Psoas muscle (tissue), 8 donors: ENCODE data around the gene LKAAEAR1. TPM values are rescaled to one million over a fixed set of nuclear protein-coding genes. Genes with fewer than 3 reads are reported as not detected.

Experiments
- ATAC-seq, 4 donors: fragments of 200-7000 bp; cut with Tn5 transposase; one replicate each; pipeline ENCODE4 v1.9.1; 2020; ENCODE audit warnings: moderate library complexity in 3 of 4, mild to moderate bottlenecking in 2 of 4
- DNase-seq, 2 donors: peaks; one replicate each; pipeline ENCODE4 v3.0.0-alpha.2; 2020
- H3K27ac ChIP-seq: fragments of 200-600 bp; one replicate; pipeline ENCODE4 v1.8.0; 2022
- H3K27me3 ChIP-seq, 3 donors: fragments of 200-600 bp in 1 of 3; one replicate each; pipeline versions ENCODE4 v1.6.1 to v1.8.0; 2013 to 2022; ENCODE audit warnings: low read length in 2 of 3, mild to moderate bottlenecking in 2 of 3, moderate library complexity in 1 of 3; ENCODE audit not compliant: insufficient read depth in 3 of 3
- H3K36me3 ChIP-seq, 2 donors: fragments of 200-600 bp in 1 of 2; one replicate each; pipeline versions ENCODE4 v1.6.1 to v1.8.0; 2013 to 2022; ENCODE audit warnings: low read depth in 1 of 2, mild to moderate bottlenecking in 1 of 2, moderate library complexity in 1 of 2; ENCODE audit not compliant: insufficient read depth in 1 of 2
- H3K4me1 ChIP-seq: fragments of 200-600 bp; one replicate; pipeline ENCODE4 v1.8.0; 2022
- H3K4me3 ChIP-seq: fragments of 200-600 bp; one replicate; pipeline ENCODE4 v1.8.0; 2022; ENCODE audit warnings: mild to moderate bottlenecking
- H3K9me3 ChIP-seq: fragments of 200-600 bp; one replicate; pipeline ENCODE4 v1.8.0; 2022
- CTCF ChIP-seq: fragments of 200-600 bp; IDR thresholded peaks from one replicate; pipeline ENCODE4 v1.8.0; 2022; ENCODE audit warnings: antibody characterized with exemption
- WGBS, 3 donors: extraction: QIAGEN DNeasy Blood & Tissue Kit; methylation state at CpG; one replicate each; pipeline versions ENCODE4 v1.1.6 to v1.1.7; 2013; 5-methylcytosine and 5-hydroxymethylcytosine counted together
- intact Hi-C, 2 donors: fragments of 100-400 bp; cut with DNase I; formaldehyde crosslinking; loops; one replicate each; pipeline versions ENCODE4 v1.11.0 to v1.14.2; 2022
- polyA plus RNA-seq, 3 donors: library from polyadenylated mRNA; stranded (reverse); fragments of 200-250 nt; gene quantifications; one replicate each; pipeline ENCODE4 v1.2.3, GENCODE V29; 2013
- total RNA-seq, 4 donors: library from RNA; stranded (reverse); fragmentation: NEBNext Ultra II Directional in 2 of 4; extraction: Animal tissue kit (Norgen Biotek cat#: 25700) in 2 of 4; gene quantifications; one replicate each; pipeline versions ENCODE4 v1.2.1 to v1.2.4, GENCODE V29; 2021 to 2023
- donor health status: healthy with polysubstance abuse.
- donor health status: DM: no; HTN: no; CAD: no; lungs with moderate emphysema.
- donor health status: Bipolar disorder and iron deficiency.
- donor health status: healthy.
- donor health status: DM: yes; HTN: yes; CAD: no.
- donor health status: DM: no; HTN: no; CAD: no.
- donor health status: DM: no; HTN: no; CAD: no.
- donor health status: DM: yes; HTN: yes; CAD: no.

Gene LKAAEAR1
- total and polyA plus RNA-seq, 7 donors, result not detected

DNA sequence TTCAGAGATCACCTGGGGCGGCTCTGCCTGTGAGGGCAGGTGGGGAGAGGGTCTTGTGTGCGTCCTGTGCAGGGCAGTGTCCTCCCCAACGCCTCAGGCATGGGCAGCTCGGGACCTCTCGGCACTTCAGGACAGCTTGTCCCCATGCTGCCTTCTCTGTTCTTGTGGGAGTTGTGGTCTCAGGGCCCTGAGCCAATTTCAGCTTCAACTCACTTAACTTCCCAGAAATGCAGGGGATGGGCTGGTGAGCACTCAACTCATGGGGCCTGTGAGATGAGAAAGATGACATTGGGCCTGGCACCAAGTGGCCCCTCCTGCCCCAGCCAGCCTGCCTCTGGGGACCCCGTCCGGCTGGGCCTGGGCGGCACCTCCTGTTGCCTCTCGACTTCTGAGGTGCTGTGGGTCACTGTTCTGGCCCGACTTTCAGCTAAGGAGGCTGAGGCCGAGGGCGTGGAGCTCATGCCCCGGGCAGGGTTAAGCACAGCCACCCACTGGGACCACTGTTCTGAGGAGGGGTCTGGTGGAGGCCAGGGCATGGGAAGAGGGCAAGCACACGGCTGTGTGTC is 11.6 kb downstream of the LKAAEAR1 start:
- 83 to 86% (median 83%) methylated on average over 14 of the region's 14 CpGs for whole genome bisulfite sequencing, 3 donors
- ATAC-seq (no peak), DNase-seq (no peak)
- Histone ChIP-seq H3K4me3 (no peak overlapping the region), H3K4me1 (no peaks in the 10 kb centered on the region), H3K36me3 (peaks cover 0 to 10% of the 10 kb centered on the region in 2 donors), H3K9me3 (no peaks in the 10 kb centered on the region), H3K27me3 (no peaks in the 10 kb centered on the region), H3K27ac (no peak overlapping the region)
- intact Hi-C loops, result no loop called here
- TF ChIP-seq CTCF, result no peak

DNA sequence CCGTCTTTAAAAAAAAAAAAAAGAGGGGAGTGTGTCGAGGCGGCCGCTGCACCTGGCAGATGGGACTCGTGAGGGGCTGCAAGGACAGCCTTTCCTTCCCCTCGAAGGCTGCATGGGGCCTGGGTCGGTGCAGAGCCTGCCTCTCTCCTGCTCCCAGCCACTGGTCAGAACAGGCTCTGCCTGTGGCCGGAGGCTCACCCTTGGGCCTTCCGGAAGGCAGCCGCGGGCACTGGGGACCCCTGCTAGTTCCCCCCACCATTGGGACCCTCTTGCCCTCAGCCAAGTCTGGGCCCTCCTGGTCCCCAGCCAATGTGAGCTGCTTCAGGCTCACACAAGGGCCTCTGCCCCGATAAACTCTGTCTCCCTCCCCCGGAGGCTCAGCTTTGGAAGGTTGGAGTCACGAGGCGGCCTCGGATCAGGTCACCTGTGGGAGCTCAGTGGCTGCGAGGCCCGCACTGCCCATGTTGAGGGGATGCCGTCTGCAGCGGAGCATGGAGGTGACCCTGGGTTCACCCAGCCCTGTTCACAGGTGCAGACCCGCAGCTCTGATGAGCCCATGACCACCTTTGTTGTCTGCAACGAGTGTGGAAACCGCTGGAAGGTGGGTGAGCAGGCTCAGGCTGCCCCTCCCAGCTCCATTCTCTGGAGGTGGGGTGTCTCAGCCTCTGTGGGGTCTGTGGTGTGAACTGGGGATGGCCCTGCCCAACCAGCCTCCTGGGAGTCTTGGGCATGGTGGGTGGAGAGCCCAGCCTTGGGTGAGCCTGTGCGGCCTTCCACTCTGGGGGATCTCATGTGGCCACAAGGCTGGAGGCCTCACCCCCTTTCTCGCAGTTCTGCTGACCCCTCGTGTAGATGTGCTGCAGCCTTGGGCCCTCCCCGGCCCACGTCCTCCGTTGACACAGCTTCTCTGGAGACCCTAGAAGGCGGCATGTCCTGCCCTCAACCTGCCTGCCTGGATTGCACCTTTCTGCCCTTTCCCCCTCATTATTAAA is 12.6 kb downstream of the LKAAEAR1 start:
- peaks cover 0 to 10% of the 10 kb centered on the region in 2 donors for H3K36me3 ChIP-seq
- no peak for TF ChIP-seq CTCF
- ATAC-seq (no peak), DNase-seq (no peak)
- H3K9me3 ChIP-seq, result no peaks in the 10 kb centered on the region
- no peak overlapping the region for H3K27ac ChIP-seq
- WGBS, 3 donors, result 88 to 90% (median 89%) methylated on average over 28 to 30 of the region's 30 CpGs
- H3K4me3 ChIP-seq, result no peak overlapping the region
- no peaks in the 10 kb centered on the region for H3K4me1 ChIP-seq
- no peaks in the 10 kb centered on the region for H3K27me3 ChIP-seq
- intact Hi-C loops, result no loop called here

DNA sequence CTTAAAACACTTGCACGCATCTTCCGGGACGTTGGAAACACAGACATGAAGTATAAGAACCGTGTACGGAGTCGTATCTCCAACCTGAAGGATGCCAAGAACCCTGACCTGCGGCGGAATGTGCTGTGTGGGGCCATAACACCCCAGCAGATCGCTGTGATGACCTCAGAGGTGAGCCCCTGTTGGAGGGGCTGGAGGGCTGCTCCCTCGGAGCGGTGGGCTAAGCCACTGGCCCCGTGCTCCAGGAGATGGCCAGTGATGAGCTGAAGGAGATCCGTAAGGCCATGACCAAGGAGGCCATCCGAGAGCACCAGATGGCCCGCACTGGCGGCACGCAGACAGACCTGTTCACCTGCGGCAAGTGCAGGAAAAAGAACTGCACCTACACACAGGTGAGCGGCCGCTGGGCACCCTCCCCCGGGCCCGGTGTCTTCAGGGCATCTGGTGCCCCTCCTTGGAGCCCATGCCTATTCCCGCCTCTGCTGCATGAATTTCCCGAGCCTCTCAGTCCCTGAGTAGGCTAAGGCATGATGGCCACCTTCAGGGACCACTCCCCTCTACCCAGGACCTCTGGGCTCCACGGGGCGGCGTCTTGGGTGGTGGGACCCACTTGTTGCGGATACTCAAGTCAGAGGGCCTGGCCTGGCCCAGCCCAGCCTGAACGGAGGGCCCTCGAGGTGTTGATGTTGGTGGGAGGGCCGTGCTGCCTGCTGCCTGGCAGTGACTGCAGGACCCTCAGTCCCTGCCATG is 13.8 kb downstream of the LKAAEAR1 start:
- WGBS, 3 donors, result 92 to 95% (median 93%) methylated on average over 31 of the region's 31 CpGs
- intact Hi-C loops, result no loop called here
- no peak for TF ChIP-seq CTCF
- ATAC-seq, result no peak
- no peak for DNase-seq
- Histone ChIP-seq H3K9me3 (no peaks in the 10 kb centered on the region), H3K4me3 (no peak overlapping the region), H3K27me3 (no peaks in the 10 kb centered on the region), H3K36me3 (peaks cover 0 to 10% of the 10 kb centered on the region in 2 donors), H3K4me1 (no peaks in the 10 kb centered on the region), H3K27ac (no peak overlapping the region)

- Histone ChIP-seq H3K36me3 (peaks cover 0 to 10% of the 10 kb centered on the region in 2 donors), H3K9me3 (no peaks in the 10 kb centered on the region), H3K4me3 (no peak overlapping the region), H3K27ac (no peak overlapping the region), H3K27me3 (no peaks in the 10 kb centered on the region), H3K4me1 (no peaks in the 10 kb centered on the region)
- intact Hi-C loops, result no loop called here
- peak in 3 of 4 donors; percentile 38 to 50 (median 39) for ATAC-seq
- TF ChIP-seq CTCF, result peak; percentile 42
- 51 to 63% (median 59%) methylated on average over 14 of the region's 14 CpGs for WGBS, 3 donors
- no peak for DNase-seq
Observed at GRCh38 chr20:64069614-64070243, 14.5 kb downstream of the LKAAEAR1 start.
